CD14-positive monocyte (primary cell): Measurements from ENCODE around the gene GYPC. TPM values are rescaled to one million over a fixed set of nuclear protein-coding genes. Genes with fewer than 3 reads are reported as not detected.
A peak's percentile ranks its signal among the peaks of the same experiment; 100 is the strongest.

Experiments
- DNase-seq, 3 donors: peaks; one replicate each; pipeline ENCODE4 v3.0.0-alpha.2; 2011 to 2022
- H2AFZ ChIP-seq: 2 replicates; pipeline ENCODE4 v1.6.0; 2012; ENCODE audit warnings: mild to moderate bottlenecking, low read depth, low read length, inconsistent platforms; ENCODE audit not compliant: insufficient read depth, poor library complexity, severe bottlenecking
- H3K27ac ChIP-seq, 2 donors: 1 replicate in 1 of 2; 2 replicates in 1 of 2; pipeline ENCODE4 v1.5.1; 2012 to 2013; ENCODE audit warnings: low read length in 2 of 2, control low read depth in 1 of 2, inconsistent platforms in 1 of 2, low read depth in 1 of 2, mild to moderate bottlenecking in 1 of 2
- H3K27me3 ChIP-seq, 2 donors: one replicate each; pipeline versions ENCODE4 v1.6.0 to v1.6.1; 2011 to 2013; ENCODE audit warnings: low read length in 2 of 2; ENCODE audit not compliant: control insufficient read depth in 2 of 2, insufficient read depth in 2 of 2
- H3K36me3 ChIP-seq, 2 donors: replicated peaks in 1 of 2; 1 replicate in 1 of 2; 2 replicates in 1 of 2; pipeline versions ENCODE4 v1.5.1 to v1.6.1; 2012 to 2013; ENCODE audit warnings: low read length in 2 of 2, control low read depth in 1 of 2, inconsistent platforms in 1 of 2, mild to moderate bottlenecking in 1 of 2; ENCODE audit not compliant: insufficient read depth in 2 of 2, control insufficient read depth in 1 of 2
- H3K4me1 ChIP-seq, 2 donors: 1 replicate in 1 of 2; 2 replicates in 1 of 2; pipeline versions ENCODE4 v1.5.1 to v1.6.1; 2012 to 2013; ENCODE audit warnings: low read length in 2 of 2, control low read depth in 1 of 2, inconsistent platforms in 1 of 2, mild to moderate bottlenecking in 1 of 2, moderate library complexity in 1 of 2; ENCODE audit not compliant: insufficient read depth in 2 of 2, control insufficient read depth in 1 of 2
- H3K4me2 ChIP-seq: replicated peaks from 2 replicates; pipeline ENCODE3; 2012; ENCODE audit warnings: low read length, moderate library complexity, mild to moderate bottlenecking; ENCODE audit not compliant: poor library complexity, severe bottlenecking; ENCODE audit errors: extremely low read depth
- H3K4me3 ChIP-seq, 3 experiments: fragments of 200-600 bp in 1 of 3; sonication (generic) in 1 of 3; replicated peaks in 1 of 3; 1 replicate in 2 of 3; 2 replicates in 1 of 3; pipeline ENCODE4 v1.5.1; 2011 to 2013; ENCODE audit warnings: low read length in 3 of 3, mild to moderate bottlenecking in 3 of 3, control low read depth in 2 of 3, low read depth in 2 of 3, inconsistent platforms in 1 of 3, moderate library complexity in 1 of 3
- H3K79me2 ChIP-seq: 2 replicates; pipeline ENCODE4 v1.6.0; 2012; ENCODE audit warnings: mild to moderate bottlenecking, control low read depth, inconsistent platforms, low read length, moderate library complexity; ENCODE audit not compliant: insufficient read depth
- H3K9ac ChIP-seq: 2 replicates; pipeline ENCODE4 v1.6.0; 2017; ENCODE audit warnings: low read length, mild to moderate bottlenecking; ENCODE audit not compliant: insufficient read depth, poor library complexity, severe bottlenecking
- H3K9me3 ChIP-seq, 2 donors: replicated peaks in 1 of 2; 1 replicate in 1 of 2; 2 replicates in 1 of 2; pipeline versions ENCODE4 v1.5.1 to v1.6.1; 2012 to 2013; ENCODE audit warnings: low read length in 2 of 2, control low read depth in 1 of 2; ENCODE audit not compliant: control insufficient read depth in 1 of 2, insufficient read depth in 1 of 2
- H4K20me1 ChIP-seq: 2 replicates; pipeline ENCODE4 v1.6.0; 2012; ENCODE audit warnings: mild to moderate bottlenecking, low read length, control low read depth, moderate library complexity; ENCODE audit not compliant: insufficient read depth
- H3K27ac Mint-ChIP-seq, 7 donors: one replicate each; pipeline ENCODE4 v1.8.0; 2020; ENCODE audit warnings: mild to moderate bottlenecking in 7 of 7, mixed read lengths in 7 of 7, moderate library complexity in 6 of 7, inconsistent platforms in 2 of 7
- H3K27me3 Mint-ChIP-seq, 3 donors: one replicate each; pipeline ENCODE4 v1.8.0; 2021 to 2022; ENCODE audit warnings: low read depth in 3 of 3, mild to moderate bottlenecking in 3 of 3, mixed read lengths in 3 of 3, moderate library complexity in 3 of 3, inconsistent platforms in 1 of 3
- H3K36me3 Mint-ChIP-seq, 2 donors: one replicate each; pipeline ENCODE4 v1.8.0; 2020; ENCODE audit warnings: mixed read lengths in 2 of 2, inconsistent platforms in 1 of 2, mild to moderate bottlenecking in 1 of 2
- H3K4me1 Mint-ChIP-seq: one replicate; pipeline ENCODE4 v1.8.0; 2020; ENCODE audit warnings: mild to moderate bottlenecking, mixed read lengths
- H3K4me3 Mint-ChIP-seq, 2 donors: one replicate each; pipeline ENCODE4 v1.8.0; 2020; ENCODE audit warnings: mild to moderate bottlenecking in 2 of 2, mixed read lengths in 2 of 2, moderate library complexity in 1 of 2
- H3K9me3 Mint-ChIP-seq, 7 donors: one replicate each; pipeline ENCODE4 v1.8.0; 2020 to 2022; ENCODE audit warnings: mixed read lengths in 7 of 7, mild to moderate bottlenecking in 6 of 7, moderate library complexity in 6 of 7, inconsistent platforms in 2 of 7
- WGBS: methylation state at CpG from one replicate; pipeline ENCODE4 v1.1.5; 2013; ENCODE audit warnings: missing lambda C conversion rate; ENCODE audit not compliant: insufficient coverage; 5-methylcytosine and 5-hydroxymethylcytosine counted together
- intact Hi-C, 2 donors: fragments of 100-400 bp; cut with micrococcal nuclease; formaldehyde crosslinking; loops; one replicate each; pipeline versions ENCODE4 v1.15.0 to v1.15.1; 2023
- polyA plus RNA-seq, 3 donors: library from polyadenylated mRNA; depleted of rRNA in 1 of 3; unstranded in 2 of 3; stranded (reverse) in 1 of 3; fragments of 300-500 nt in 2 of 3; fragments of >200 nt in 1 of 3; fragmentation: Illumina TruSeq in 2 of 3; gene quantifications; 1 replicate in 2 of 3; 2 replicates in 1 of 3; pipeline ENCODE4 v1.2.3, GENCODE V29; 2012 to 2021
- TF ChIP-seq, protein P1 (sequence below): fragments of 200-600 bp; IDR thresholded peaks from one replicate; pipeline ENCODE4 v1.8.0; 2022; ENCODE audit warnings: antibody characterized with exemption, mild to moderate bottlenecking

Gene GYPC
- polyA plus RNA-seq, 3 donors, result 20.0 to 36.1 (median 21.7) TPM

- Histone ChIP-seq H3K4me2 (no peak overlapping the region), H3K9me3 (no peaks in the 10 kb centered on the region), H2AFZ (no peak overlapping the region), H4K20me1 (no peaks in the 10 kb centered on the region), H3K9ac (no peak overlapping the region), H3K4me1 (no peaks in the 10 kb centered on the region), H3K79me2 (no peaks in the 10 kb centered on the region), H3K27me3 (no peaks in the 10 kb centered on the region), H3K36me3 (no peaks in the 10 kb centered on the region), H3K27ac (no peak overlapping the region), H3K4me3 (no peak overlapping the region)
- no peak overlapping the region for H3K4me3 Mint-ChIP-seq
- H3K4me1 Mint-ChIP-seq, result peaks cover 11% of the 10 kb centered on the region
- intact Hi-C loops, result no loop called here
- no peak overlapping the region for H3K27ac Mint-ChIP-seq
- H3K9me3 Mint-ChIP-seq, result no peaks in the 10 kb centered on the region
- H3K27me3 Mint-ChIP-seq, result peaks cover 0 to 2% (median 1%) of the 10 kb centered on the region in 3 donors
- 86% methylated on average over 1 of the region's 12 CpGs for WGBS
- no peaks in the 10 kb centered on the region for H3K36me3 Mint-ChIP-seq
- TF ChIP-seq, protein P1, sequence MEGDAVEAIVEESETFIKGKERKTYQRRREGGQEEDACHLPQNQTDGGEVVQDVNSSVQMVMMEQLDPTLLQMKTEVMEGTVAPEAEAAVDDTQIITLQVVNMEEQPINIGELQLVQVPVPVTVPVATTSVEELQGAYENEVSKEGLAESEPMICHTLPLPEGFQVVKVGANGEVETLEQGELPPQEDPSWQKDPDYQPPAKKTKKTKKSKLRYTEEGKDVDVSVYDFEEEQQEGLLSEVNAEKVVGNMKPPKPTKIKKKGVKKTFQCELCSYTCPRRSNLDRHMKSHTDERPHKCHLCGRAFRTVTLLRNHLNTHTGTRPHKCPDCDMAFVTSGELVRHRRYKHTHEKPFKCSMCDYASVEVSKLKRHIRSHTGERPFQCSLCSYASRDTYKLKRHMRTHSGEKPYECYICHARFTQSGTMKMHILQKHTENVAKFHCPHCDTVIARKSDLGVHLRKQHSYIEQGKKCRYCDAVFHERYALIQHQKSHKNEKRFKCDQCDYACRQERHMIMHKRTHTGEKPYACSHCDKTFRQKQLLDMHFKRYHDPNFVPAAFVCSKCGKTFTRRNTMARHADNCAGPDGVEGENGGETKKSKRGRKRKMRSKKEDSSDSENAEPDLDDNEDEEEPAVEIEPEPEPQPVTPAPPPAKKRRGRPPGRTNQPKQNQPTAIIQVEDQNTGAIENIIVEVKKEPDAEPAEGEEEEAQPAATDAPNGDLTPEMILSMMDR, result peak; percentile 87
- peak in 2 of 3 donors; percentile 9 to 19 for DNase-seq
Measured at GRCh38 chr2:126634273-126634861, 21.6 kb upstream of the GYPC start.

DNA sequence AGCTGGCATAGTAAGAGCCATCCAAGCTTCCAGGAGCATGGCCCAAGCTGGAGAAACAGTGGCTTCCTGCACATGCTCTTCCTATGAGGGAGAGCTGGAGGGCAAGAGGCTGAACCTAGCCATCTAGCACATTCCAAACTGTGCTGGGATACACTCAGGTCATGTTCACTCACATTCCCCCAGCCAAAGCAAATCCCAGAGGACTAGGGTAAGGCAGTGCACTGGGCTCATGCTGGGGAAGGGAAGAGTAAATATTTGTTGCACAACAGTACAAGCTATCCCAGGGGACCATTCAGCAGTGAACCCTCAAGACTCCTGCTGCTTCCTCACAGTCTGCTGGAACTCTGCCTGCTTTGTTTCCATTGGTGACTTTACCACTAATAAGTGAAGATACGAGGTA is 20.7 kb upstream of the GYPC start:
- Mint-ChIP-seq H3K27ac (no peak overlapping the region), H3K9me3 (no peaks in the 10 kb centered on the region), H3K4me3 (no peak overlapping the region), H3K4me1 (peaks cover 11% of the 10 kb centered on the region), H3K27me3 (peaks cover 0 to 2% (median 1%) of the 10 kb centered on the region in 3 donors), H3K36me3 (no peaks in the 10 kb centered on the region)
- H3K4me3 ChIP-seq, result no peak overlapping the region
- intact Hi-C loops, result no loop called here
- H3K27ac ChIP-seq, result no peak overlapping the region
- H3K27me3 ChIP-seq, result no peaks in the 10 kb centered on the region
- WGBS, result no CpG with 5 or more reads among the region's 1 CpG
- H3K4me1 ChIP-seq, result no peaks in the 10 kb centered on the region
- TF ChIP-seq, protein P1, result no peak
- no peak for DNase-seq
- H3K36me3 ChIP-seq, result no peaks in the 10 kb centered on the region
- no peak overlapping the region for H3K9ac ChIP-seq
- no peaks in the 10 kb centered on the region for H4K20me1 ChIP-seq
- no peaks in the 10 kb centered on the region for H3K9me3 ChIP-seq
- no peak overlapping the region for H3K4me2 ChIP-seq
- H3K79me2 ChIP-seq, result no peaks in the 10 kb centered on the region
- H2AFZ ChIP-seq, result peak overlapping the region; percentile 18
